Measurements from ENCODE around the gene TSPAN14.
A peak's percentile ranks its signal among the peaks of the same experiment; 100 is the strongest.
"Not testable (repeated sequence)": the region's sequence is repeated elsewhere in the genome, so short reads cannot be mapped to it uniquely, and the experiment has no call there.

TSPAN14 gene

GRCh38 chr10:80540981-80541750 is 87.1 kb downstream of the TSPAN14 start:
- Mint-ChIP-seq H3K27me3 (peaks cover 0 to 5% of the 10 kb centered on the region in 2 donors), H3K9me3 (no peaks in the 10 kb centered on the region), H3K36me3 (ENCODE audit: insufficient read depth) (no peaks in the 10 kb centered on the region), H3K4me3 (no peak overlapping the region), H3K27ac (peak overlapping the region; percentile 44), H3K4me1 (ENCODE audit: low read depth in 2 of 2) (peaks cover 10 to 14% of the 10 kb centered on the region in 2 donors)
- ATAC-seq (replicated peaks): no peak
- DNase-seq: no peak

- Mint-ChIP-seq H3K4me1 (ENCODE audit: low read depth in 2 of 2) (peaks cover 8 to 11% of the 10 kb centered on the region in 2 donors), H3K9me3 (no peaks in the 10 kb centered on the region), H3K27ac (no peak overlapping the region), H3K27me3 (peaks cover under 1 to 5% of the 10 kb centered on the region in 2 donors), H3K36me3 (ENCODE audit: insufficient read depth) (no peaks in the 10 kb centered on the region), H3K4me3 (no peak overlapping the region)
- ATAC-seq (replicated peaks) (no peak), DNase-seq (no peak)
Observed at GRCh38 chr10:80542053-80542452, 87.9 kb downstream of the TSPAN14 start.

- ATAC-seq (replicated peaks): no peak
- no peak for DNase-seq
- Mint-ChIP-seq H3K27me3 (peaks cover 5 to 8% of the 10 kb centered on the region in 2 donors), H3K27ac (no peak overlapping the region), H3K9me3 (no peaks in the 10 kb centered on the region), H3K4me3 (no peak overlapping the region), H3K4me1 (ENCODE audit: low read depth in 2 of 2) (peaks cover 8 to 11% of the 10 kb centered on the region in 2 donors), H3K36me3 (ENCODE audit: insufficient read depth) (no peaks in the 10 kb centered on the region)
Observed at GRCh38 chr10:80542652-80543318, 88.7 kb downstream of the TSPAN14 start.

- Mint-ChIP-seq H3K27me3 (peaks cover 5 to 10% of the 10 kb centered on the region in 2 donors), H3K4me1 (ENCODE audit: low read depth in 2 of 2) (peaks cover 8 to 11% of the 10 kb centered on the region in 2 donors)
- not testable (repeated sequence) for H3K9me3 Mint-ChIP-seq; H3K36me3 Mint-ChIP-seq (ENCODE audit: insufficient read depth); DNase-seq; H3K4me3 Mint-ChIP-seq; ATAC-seq (replicated peaks); H3K27ac Mint-ChIP-seq
Observed at GRCh38 chr10:80543319-80543672, 89.2 kb downstream of the TSPAN14 start.

- H3K27ac Mint-ChIP-seq: no peak overlapping the region
- ATAC-seq (replicated peaks): no peak
- H3K4me1 Mint-ChIP-seq (ENCODE audit: low read depth in 2 of 2): peaks cover 6 to 11% of the 10 kb centered on the region in 2 donors
Observed at GRCh38 chr10:80544316-80544953, 90.3 kb downstream of the TSPAN14 start.

GRCh38 chr10:80545258-80545881 is 91.3 kb downstream of the TSPAN14 start:
- ATAC-seq (replicated peaks): no peak
- no peak for DNase-seq
- Mint-ChIP-seq H3K4me3 (no peak overlapping the region), H3K36me3 (ENCODE audit: insufficient read depth) (peaks cover 3% of the 10 kb centered on the region), H3K27ac (no peak overlapping the region), H3K27me3 (peaks cover 13 to 21% of the 10 kb centered on the region in 2 donors), H3K4me1 (ENCODE audit: low read depth in 2 of 2) (peaks cover 3 to 11% of the 10 kb centered on the region in 2 donors), H3K9me3 (no peaks in the 10 kb centered on the region)

More at GRCh38 chr10:80544316-80544953, 90.3 kb downstream of the TSPAN14 start:
- Mint-ChIP-seq H3K36me3 (ENCODE audit: insufficient read depth) (peaks cover 3% of the 10 kb centered on the region), H3K9me3 (no peaks in the 10 kb centered on the region), H3K27me3 (peaks cover 13 to 21% of the 10 kb centered on the region in 2 donors), H3K4me3 (no peak overlapping the region)
- DNase-seq: no peak

- Mint-ChIP-seq H3K4me1 (ENCODE audit: low read depth in 2 of 2) (peaks cover 0 to 4% of the 10 kb centered on the region in 2 donors), H3K4me3 (no peak overlapping the region), H3K36me3 (ENCODE audit: insufficient read depth) (peaks cover 3% of the 10 kb centered on the region), H3K9me3 (no peaks in the 10 kb centered on the region), H3K27me3 (peaks cover 23 to 45% of the 10 kb centered on the region in 2 donors), H3K27ac (peak overlapping the region in 1 of 2 donors; percentile 57)
- no peak for ATAC-seq (replicated peaks)
- no peak for DNase-seq
Observed at GRCh38 chr10:80552151-80552646, 98.1 kb downstream of the TSPAN14 start.

GRCh38 chr10:80553436-80553835 is 99.3 kb downstream of the TSPAN14 start:
- DNase-seq: no peak
- Mint-ChIP-seq H3K4me1 (ENCODE audit: low read depth in 2 of 2) (peaks cover 0 to 4% of the 10 kb centered on the region in 2 donors), H3K9me3 (no peaks in the 10 kb centered on the region), H3K27me3 (peaks cover 23 to 35% of the 10 kb centered on the region in 2 donors), H3K27ac (no peak overlapping the region), H3K4me3 (no peak overlapping the region), H3K36me3 (ENCODE audit: insufficient read depth) (peaks cover 2% of the 10 kb centered on the region)
- ATAC-seq (replicated peaks): no peak

- DNase-seq (no peak), ATAC-seq (replicated peaks) (no peak)
- H3K27me3 Mint-ChIP-seq: peaks cover 17 to 29% of the 10 kb centered on the region in 2 donors
- no peaks in the 10 kb centered on the region for H3K36me3 Mint-ChIP-seq (ENCODE audit: insufficient read depth)
- H3K4me1 Mint-ChIP-seq (ENCODE audit: low read depth in 2 of 2): peaks cover 0 to 4% of the 10 kb centered on the region in 2 donors
- no peak overlapping the region for H3K4me3 Mint-ChIP-seq
- no peaks in the 10 kb centered on the region for H3K9me3 Mint-ChIP-seq
- H3K27ac Mint-ChIP-seq: no peak overlapping the region
Observed at GRCh38 chr10:80554050-80554449, 99.9 kb downstream of the TSPAN14 start.

GRCh38 chr10:80555415-80555814 is 101.3 kb downstream of the TSPAN14 start:
- H3K9me3 Mint-ChIP-seq: no peaks in the 10 kb centered on the region
- H3K4me1 Mint-ChIP-seq (ENCODE audit: low read depth in 2 of 2): peaks cover 0 to 4% of the 10 kb centered on the region in 2 donors
- H3K4me3 Mint-ChIP-seq: no peak overlapping the region
- H3K27ac Mint-ChIP-seq: no peak overlapping the region
- H3K36me3 Mint-ChIP-seq (ENCODE audit: insufficient read depth): no peaks in the 10 kb centered on the region
- peaks cover 15 to 25% of the 10 kb centered on the region in 2 donors for H3K27me3 Mint-ChIP-seq
- no peak for ATAC-seq (replicated peaks)
- no peak for DNase-seq

- DNase-seq (no peak), ATAC-seq (replicated peaks) (no peak)
- no peaks in the 10 kb centered on the region for H3K4me1 Mint-ChIP-seq (ENCODE audit: low read depth in 2 of 2)
- H3K9me3 Mint-ChIP-seq: no peaks in the 10 kb centered on the region
- no peak overlapping the region for H3K4me3 Mint-ChIP-seq
- H3K36me3 Mint-ChIP-seq (ENCODE audit: insufficient read depth): no peaks in the 10 kb centered on the region
- no peak overlapping the region for H3K27ac Mint-ChIP-seq
- peaks cover 15 to 21% of the 10 kb centered on the region in 2 donors for H3K27me3 Mint-ChIP-seq
Observed at GRCh38 chr10:80561950-80562349, 107.8 kb downstream of the TSPAN14 start.

- H3K36me3 Mint-ChIP-seq (ENCODE audit: insufficient read depth): no peaks in the 10 kb centered on the region
- ATAC-seq (replicated peaks) (no peak), DNase-seq (no peak)
- peaks cover 0 to 1% of the 10 kb centered on the region in 2 donors for H3K4me1 Mint-ChIP-seq (ENCODE audit: low read depth in 2 of 2)
- peaks cover 46 to 57% of the 10 kb centered on the region in 2 donors for H3K27me3 Mint-ChIP-seq
- H3K4me3 Mint-ChIP-seq: no peak overlapping the region
- no peak overlapping the region for H3K27ac Mint-ChIP-seq
- H3K9me3 Mint-ChIP-seq: no peaks in the 10 kb centered on the region
Observed at GRCh38 chr10:80567292-80567691, 113.2 kb downstream of the TSPAN14 start.
